ENCODE data around the gene SLC26A1. TPM values are rescaled to one million over a fixed set of nuclear protein-coding genes. Genes with fewer than 3 reads are reported as not detected.

Gene SLC26A1
- total and polyA plus RNA-seq, 2 of the 13 experiments (the other 11 are each of a cell fraction or from before 2014, with no cell fraction given) = 5.4 to 22.9 TPM

DNA sequence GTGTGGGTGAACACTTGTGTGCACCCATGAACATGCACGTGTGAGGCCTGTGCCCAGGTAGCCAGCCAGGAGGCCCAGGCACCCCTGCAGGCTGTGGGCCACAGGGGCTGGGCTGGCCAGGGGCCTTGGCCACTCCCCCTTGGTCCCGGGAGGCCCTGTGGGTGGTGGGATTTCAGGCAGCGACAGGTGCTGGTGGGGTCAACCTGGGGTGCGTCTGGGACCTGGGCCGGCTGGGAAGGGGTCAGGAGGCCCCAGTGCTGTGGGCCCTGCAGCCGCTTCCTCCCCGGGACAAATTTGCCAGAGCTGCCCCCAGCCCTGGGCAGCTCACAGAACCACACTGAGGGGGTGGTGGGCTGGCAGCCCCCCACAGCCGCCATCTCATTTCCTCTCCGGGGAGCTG lies 26.1 kb upstream of the SLC26A1 start:
- ATAC-seq = no peak
- ChIA-PET POLR2A (no interaction called here), CTCF (ENCODE audit: low intra/inter-chr PET ratio, low total read pairs) (no interaction called here)
- Histone ChIP-seq H3K27me3 (ENCODE audit: control insufficient read depth in 1 of 2, insufficient read depth in 2 of 2, low read length in 2 of 2) (no peaks in the 10 kb centered on the region; a peak in 1 of 5 replicates), H3K36me3 (replicated peaks in 1 of 2; ENCODE audit: control insufficient read depth in 1 of 2, insufficient read depth in 2 of 2, low read length in 2 of 2) (peaks cover 0 to 2% of the 10 kb centered on the region in 2 experiments; a peak in 3 of 5 replicates), H4K20me1 (ENCODE audit: insufficient read depth, low read length) (no peaks in the 10 kb centered on the region), H2AFZ (ENCODE audit: low read length) (no peak overlapping the region), H3K4me1 (ENCODE audit: insufficient read depth, low read length) (peaks cover 15% of the 10 kb centered on the region), H3K79me2 (ENCODE audit: insufficient read depth, low read length) (peaks cover 6% of the 10 kb centered on the region), H3K4me3 (replicated peaks in 1 of 3; ENCODE audit: insufficient read depth in 1 of 3, low read depth in 2 of 3, low read length in 3 of 3) (no peak overlapping the region), H3K9me3 (ENCODE audit: low read length) (no peaks in the 10 kb centered on the region), H3K4me2 (ENCODE audit: low read depth, low read length) (no peak overlapping the region), H3K27ac (ENCODE audit: extremely low read length, insufficient read depth, low read length) (no peak overlapping the region), H3K9ac (ENCODE audit: insufficient read depth, low read depth, low read length) (no peak overlapping the region)
- no TSS peak for BruUV-seq (replicated peaks)
- WGBS (ENCODE audit: low lambda C conversion rate) = 96% methylated on average over 3 of the region's 9 CpGs
- in situ Hi-C loops (cut with HindIII; ENCODE audit: extremely low pct_ligation_motif_present, low pct_unique_long_range_greater_than_20kb) (no loop called here), intact Hi-C loops (cut with micrococcal nuclease; ENCODE audit: unreplicated experiment) (no loop called here)
- FAIRE-seq = no peak
- TF ChIP-seq NPAS2 (CRISPR knock-in tag; IDR thresholded peaks at IDR 0.05; ENCODE audit: borderline replicate concordance) (no peak), RBFOX2 (IDR thresholded peaks at IDR 0.05; ENCODE audit: low read depth, low read length) (peak; percentile 51)
- DNase-seq (ENCODE audit: low spot score) = no peak

GRCh38 chr4:1018147-1019020 lies 25.2 kb upstream of the SLC26A1 start:
- no peak for ATAC-seq
- no TSS peak for BruUV-seq (replicated peaks)
- in situ Hi-C loops (cut with HindIII; ENCODE audit: extremely low pct_ligation_motif_present, low pct_unique_long_range_greater_than_20kb) = no loop called here
- intact Hi-C loops (cut with micrococcal nuclease; ENCODE audit: unreplicated experiment) = no loop called here
- TF ChIP-seq DMAP1 (CRISPR knock-in tag; IDR thresholded peaks at IDR 0.05) (no peak), HHEX (CRISPR knock-in tag; IDR thresholded peaks at IDR 0.05) (no peak), THAP11 (CRISPR knock-in tag; IDR thresholded peaks at IDR 0.05) (no peak), ZNF331 (CRISPR knock-in tag; IDR thresholded peaks at IDR 0.05) (no peak), ZNF891 (CRISPR knock-in tag; IDR thresholded peaks at IDR 0.05) (no peak), AHR (CRISPR knock-in tag; IDR thresholded peaks at IDR 0.05) (no peak), ASH2L (IDR thresholded peaks at IDR 0.05; ENCODE audit: insufficient read length, low read depth, low read length) (no peak), PCBP1 (IDR thresholded peaks at IDR 0.05; ENCODE audit: borderline replicate concordance, low read depth, low read length) (no peak), ATM (IDR thresholded peaks at IDR 0.05; ENCODE audit: borderline replicate concordance) (no peak), ZNF597 (CRISPR knock-in tag; IDR thresholded peaks at IDR 0.05) (no peak), ZNF776 (CRISPR knock-in tag; IDR thresholded peaks at IDR 0.05) (no peak), SP2 (CRISPR knock-in tag; IDR thresholded peaks at IDR 0.05) (no peak), ZKSCAN5 (CRISPR knock-in tag; IDR thresholded peaks at IDR 0.05) (no peak), GATAD2A (CRISPR knock-in tag; IDR thresholded peaks at IDR 0.05) (no peak), ZNF747 (CRISPR knock-in tag; IDR thresholded peaks at IDR 0.05; ENCODE audit: borderline replicate concordance) (no peak)
- Histone ChIP-seq H3K4me3 (replicated peaks in 1 of 3; ENCODE audit: insufficient read depth in 1 of 3, low read depth in 2 of 3, low read length in 3 of 3) (no peak overlapping the region), H3K27me3 (ENCODE audit: control insufficient read depth in 1 of 2, insufficient read depth in 2 of 2, low read length in 2 of 2) (no peaks in the 10 kb centered on the region; a peak in 1 of 5 replicates), H3K36me3 (replicated peaks in 1 of 2; ENCODE audit: control insufficient read depth in 1 of 2, insufficient read depth in 2 of 2, low read length in 2 of 2) (peaks cover 0 to 2% of the 10 kb centered on the region in 2 experiments; a peak in 3 of 5 replicates), H3K27ac (ENCODE audit: extremely low read length, insufficient read depth, low read length) (no peak overlapping the region), H3K4me2 (ENCODE audit: low read depth, low read length) (no peak overlapping the region), H2AFZ (ENCODE audit: low read length) (no peak overlapping the region), H4K20me1 (ENCODE audit: insufficient read depth, low read length) (no peaks in the 10 kb centered on the region), H3K9me3 (ENCODE audit: low read length) (no peaks in the 10 kb centered on the region), H3K4me1 (ENCODE audit: insufficient read depth, low read length) (peaks cover 25% of the 10 kb centered on the region), H3K79me2 (ENCODE audit: insufficient read depth, low read length) (peaks cover 6% of the 10 kb centered on the region), H3K9ac (ENCODE audit: insufficient read depth, low read depth, low read length) (no peak overlapping the region)
- no peak for DNase-seq (ENCODE audit: low spot score)
- ChIA-PET CTCF (ENCODE audit: low intra/inter-chr PET ratio, low total read pairs) (no interaction called here), POLR2A (no interaction called here)
- 93% methylated on average over 8 of the region's 29 CpGs for WGBS (ENCODE audit: low lambda C conversion rate)
- no peak for FAIRE-seq

Measured in HepG2 (cell line).